Measurements from ENCODE around the gene EPS15. TPM values are rescaled to one million over a fixed set of nuclear protein-coding genes. Genes with fewer than 3 reads are reported as not detected.
A peak's percentile ranks its signal among the peaks of the same experiment; 100 is the strongest.

Gene EPS15
- total RNA-seq, 1 experiment from 2014 or later, result 116 TPM

GRCh38 chr1:51551848-51552296 is 32.8 kb upstream of the EPS15 start:
- H3K27ac ChIP-seq (ENCODE audit: low read length), result no peak overlapping the region
- peak overlapping the region; percentile 48; the same call in 1 of the 2 replicates for H2AFZ ChIP-seq (ENCODE audit: low read length)
- DNase-seq, result no peak
- H3K4me3 ChIP-seq (ENCODE audit: low read length), result no peak overlapping the region
- H3K27me3 ChIP-seq (ENCODE audit: low read length), result no peaks in the 10 kb centered on the region
- no peaks in the 10 kb centered on the region for H4K20me1 ChIP-seq (ENCODE audit: insufficient read depth, low read depth, low read length)
- H3K79me2 ChIP-seq (ENCODE audit: low read length), result no peaks in the 10 kb centered on the region
- H3K4me1 ChIP-seq (ENCODE audit: low read length), result peaks cover 5% of the 10 kb centered on the region; the same call in 1 of the 2 replicates
- no peak overlapping the region for H3K4me2 ChIP-seq (ENCODE audit: low read depth, low read length, poor library complexity, severe bottlenecking)
- H3K9me2 ChIP-seq (replicated peaks; ENCODE audit: insufficient read depth, low read length), result no peaks in the 10 kb centered on the region
- H3K9me3 ChIP-seq (ENCODE audit: low read length), result no peaks in the 10 kb centered on the region
- no peak overlapping the region for H3K9ac ChIP-seq (ENCODE audit: low read length)
- H3K36me3 ChIP-seq (ENCODE audit: insufficient read depth, low read length), result no peaks in the 10 kb centered on the region; the same call in 1 of the 2 replicates

GRCh38 chr1:51551081-51551480 is 32.0 kb upstream of the EPS15 start:
- H3K4me2 ChIP-seq (ENCODE audit: low read depth, low read length, poor library complexity, severe bottlenecking), result no peak overlapping the region
- no peaks in the 10 kb centered on the region for H3K27me3 ChIP-seq (ENCODE audit: low read length)
- peaks cover 5% of the 10 kb centered on the region; the same call in 1 of the 2 replicates for H3K4me1 ChIP-seq (ENCODE audit: low read length)
- no peaks in the 10 kb centered on the region; the same call in 1 of the 2 replicates for H3K36me3 ChIP-seq (ENCODE audit: insufficient read depth, low read length)
- H2AFZ ChIP-seq (ENCODE audit: low read length), result 0 out of 2 replicates have a peak overlapping the region, but pooled peaks have one; percentile 35
- no peaks in the 10 kb centered on the region for H3K9me2 ChIP-seq (replicated peaks; ENCODE audit: insufficient read depth, low read length)
- DNase-seq, result no peak
- no peaks in the 10 kb centered on the region for H4K20me1 ChIP-seq (ENCODE audit: insufficient read depth, low read depth, low read length)
- H3K4me3 ChIP-seq (ENCODE audit: low read length), result no peak overlapping the region
- no peaks in the 10 kb centered on the region for H3K79me2 ChIP-seq (ENCODE audit: low read length)
- no peak overlapping the region for H3K27ac ChIP-seq (ENCODE audit: low read length)
- H3K9ac ChIP-seq (ENCODE audit: low read length), result no peak overlapping the region
- no peaks in the 10 kb centered on the region for H3K9me3 ChIP-seq (ENCODE audit: low read length)

DNA sequence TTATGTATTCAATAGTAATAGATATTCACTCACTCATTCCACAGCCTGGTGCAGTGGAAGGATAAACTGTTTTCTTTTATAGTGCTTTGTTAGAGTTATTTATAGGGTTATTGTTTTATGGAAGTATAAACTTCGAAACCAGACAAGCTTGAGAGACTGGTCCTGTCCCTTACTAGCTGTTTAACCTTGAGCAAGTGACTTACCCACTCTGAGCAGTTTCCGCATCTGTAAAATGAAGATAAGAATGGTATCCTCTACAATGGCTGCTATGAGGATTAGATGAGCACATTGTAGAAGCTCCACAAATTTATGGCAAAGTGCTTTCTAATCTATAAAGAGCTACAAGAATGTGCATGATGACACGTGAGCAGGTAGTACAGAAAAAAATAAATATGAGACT is 30.8 kb upstream of the EPS15 start:
- Histone ChIP-seq H3K9me3 (ENCODE audit: low read length) (no peaks in the 10 kb centered on the region), H3K27me3 (ENCODE audit: low read length) (no peaks in the 10 kb centered on the region), H3K9ac (ENCODE audit: low read length) (no peak overlapping the region), H4K20me1 (ENCODE audit: insufficient read depth, low read depth, low read length) (no peaks in the 10 kb centered on the region), H3K79me2 (ENCODE audit: low read length) (no peaks in the 10 kb centered on the region), H3K36me3 (ENCODE audit: insufficient read depth, low read length) (no peaks in the 10 kb centered on the region; the same call in 1 of the 2 replicates), H3K4me2 (ENCODE audit: low read depth, low read length, poor library complexity, severe bottlenecking) (no peak overlapping the region), H3K4me1 (ENCODE audit: low read length) (peaks cover 5% of the 10 kb centered on the region; the same call in 1 of the 2 replicates), H3K9me2 (replicated peaks; ENCODE audit: insufficient read depth, low read length) (no peaks in the 10 kb centered on the region), H3K4me3 (ENCODE audit: low read length) (no peak overlapping the region), H3K27ac (ENCODE audit: low read length) (no peak overlapping the region), H2AFZ (ENCODE audit: low read length) (no peak overlapping the region)
- no peak for DNase-seq

DNA sequence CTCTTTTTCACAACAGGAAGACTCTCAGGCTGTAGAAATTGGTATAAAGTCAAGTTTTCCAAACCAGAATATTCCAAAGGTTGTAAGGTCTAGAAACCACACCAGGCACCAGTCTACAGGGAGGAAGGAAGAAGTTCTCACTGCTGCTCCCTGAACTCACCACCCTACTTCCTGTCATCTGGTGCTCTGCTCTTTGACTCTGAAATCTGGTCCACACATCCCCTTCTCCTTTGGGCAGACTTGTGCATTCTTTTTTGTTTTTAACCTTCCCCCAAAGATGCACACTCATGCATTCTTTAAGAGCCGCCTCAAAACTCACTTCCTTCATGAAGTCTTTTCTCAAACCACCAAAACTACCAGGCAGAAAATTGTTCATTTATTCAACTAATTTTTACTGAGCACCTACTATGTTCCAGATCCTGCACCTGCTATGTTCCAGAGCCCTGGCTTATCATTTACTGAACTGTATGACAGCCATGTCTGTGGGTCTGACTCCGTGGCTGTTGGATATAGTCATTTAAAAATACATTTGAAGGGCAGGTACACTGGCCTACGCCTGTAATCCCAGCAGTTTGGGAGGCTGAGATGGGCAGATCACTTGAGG is 30.1 kb upstream of the EPS15 start:
- no peak overlapping the region for H3K27ac ChIP-seq (ENCODE audit: low read length)
- H2AFZ ChIP-seq (ENCODE audit: low read length), result no peak overlapping the region; the same call in 1 of the 2 replicates

DNA sequence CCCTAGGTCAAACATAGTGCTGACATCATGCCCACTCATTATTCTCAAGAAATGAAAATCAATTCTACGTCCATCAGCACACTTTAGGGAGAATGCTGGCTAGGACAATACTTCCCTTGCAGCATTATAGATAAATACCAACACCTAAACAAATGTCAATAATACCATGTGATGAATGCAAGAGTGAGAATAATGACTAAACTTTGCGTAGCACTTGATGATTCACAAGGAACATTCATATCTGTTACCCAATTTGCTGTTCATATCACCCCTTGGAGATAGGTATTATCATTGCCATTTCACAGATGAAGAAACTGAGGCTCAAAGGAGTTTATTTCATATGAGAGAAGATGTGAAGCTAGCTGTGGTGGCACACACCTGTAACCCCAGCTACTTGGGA is 24.8 kb upstream of the EPS15 start:
- Histone ChIP-seq H2AFZ (ENCODE audit: low read length) (no peak overlapping the region), H3K4me1 (ENCODE audit: low read length) (peaks cover 9% of the 10 kb centered on the region), H3K79me2 (ENCODE audit: low read length) (no peaks in the 10 kb centered on the region)

More for the DNA sequence above, 30.1 kb upstream of the EPS15 start:
- Histone ChIP-seq H3K4me1 (ENCODE audit: low read length) (peaks cover 5% of the 10 kb centered on the region; the same call in 1 of the 2 replicates), H3K4me3 (ENCODE audit: low read length) (no peak overlapping the region), H4K20me1 (ENCODE audit: insufficient read depth, low read depth, low read length) (no peaks in the 10 kb centered on the region), H3K9ac (ENCODE audit: low read length) (no peak overlapping the region), H3K4me2 (ENCODE audit: low read depth, low read length, poor library complexity, severe bottlenecking) (no peak overlapping the region), H3K9me2 (replicated peaks; ENCODE audit: insufficient read depth, low read length) (no peaks in the 10 kb centered on the region), H3K27me3 (ENCODE audit: low read length) (no peaks in the 10 kb centered on the region), H3K36me3 (ENCODE audit: insufficient read depth, low read length) (no peaks in the 10 kb centered on the region; the same call in 1 of the 2 replicates), H3K79me2 (ENCODE audit: low read length) (no peaks in the 10 kb centered on the region), H3K9me3 (ENCODE audit: low read length) (no peaks in the 10 kb centered on the region)
- no peak for DNase-seq

DNA sequence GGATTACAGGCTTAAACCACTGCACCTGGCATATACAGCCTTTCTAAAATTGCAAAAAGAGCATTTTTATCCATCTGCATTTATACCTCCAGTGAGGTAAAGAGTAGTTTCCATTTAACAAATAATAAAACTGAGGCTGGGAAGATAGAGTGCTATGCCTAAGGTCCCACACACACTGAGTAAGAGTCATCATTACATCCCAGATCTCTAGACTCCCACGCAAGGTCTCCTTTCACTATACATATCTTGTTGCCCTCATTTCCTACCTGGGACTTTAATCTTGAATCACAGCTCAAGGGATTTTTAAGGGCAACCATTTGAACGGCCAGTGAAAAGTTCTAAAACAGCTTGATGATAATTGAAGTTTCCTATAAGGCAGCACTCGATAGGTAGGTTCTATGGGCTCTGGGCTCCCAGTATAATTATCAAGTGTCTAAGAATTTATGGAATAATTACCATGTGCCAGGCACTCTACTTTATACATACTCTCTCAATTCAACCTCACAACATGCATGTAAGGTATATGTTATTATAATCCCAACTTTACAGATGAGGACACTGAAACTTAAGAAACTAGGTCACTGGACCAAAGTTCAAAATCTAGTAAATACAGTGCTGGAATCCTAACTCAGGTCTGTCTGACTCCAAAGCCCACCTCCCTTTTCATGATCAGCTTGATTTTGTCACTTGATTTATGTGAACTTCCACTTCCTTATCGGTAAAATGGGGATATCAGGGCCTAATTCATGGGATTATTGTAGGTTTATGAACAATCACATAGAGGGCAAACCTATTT is 23.3 kb upstream of the EPS15 start:
- no peak overlapping the region for H3K4me2 ChIP-seq (ENCODE audit: low read depth, low read length, poor library complexity, severe bottlenecking)
- no peak for DNase-seq
- H3K9ac ChIP-seq (ENCODE audit: low read length), result no peak overlapping the region
- no peaks in the 10 kb centered on the region for H3K27me3 ChIP-seq (ENCODE audit: low read length)
- no peaks in the 10 kb centered on the region for H3K36me3 ChIP-seq (ENCODE audit: insufficient read depth, low read length)
- H3K27ac ChIP-seq (ENCODE audit: low read length), result no peak overlapping the region
- H3K9me2 ChIP-seq (replicated peaks; ENCODE audit: insufficient read depth, low read length), result no peaks in the 10 kb centered on the region
- H3K4me1 ChIP-seq (ENCODE audit: low read length), result peaks cover 15% of the 10 kb centered on the region
- no peaks in the 10 kb centered on the region for H3K9me3 ChIP-seq (ENCODE audit: low read length)
- H3K79me2 ChIP-seq (ENCODE audit: low read length), result no peaks in the 10 kb centered on the region
- H3K4me3 ChIP-seq (ENCODE audit: low read length), result no peak overlapping the region
- H2AFZ ChIP-seq (ENCODE audit: low read length), result peak overlapping the region; percentile 5; the same call in 1 of the 2 replicates
- H4K20me1 ChIP-seq (ENCODE audit: insufficient read depth, low read depth, low read length), result no peaks in the 10 kb centered on the region

More for the DNA sequence above, 24.8 kb upstream of the EPS15 start:
- DNase-seq, result no peak
- no peaks in the 10 kb centered on the region for H3K36me3 ChIP-seq (ENCODE audit: insufficient read depth, low read length)
- no peaks in the 10 kb centered on the region for H3K9me2 ChIP-seq (replicated peaks; ENCODE audit: insufficient read depth, low read length)
- no peaks in the 10 kb centered on the region for H3K9me3 ChIP-seq (ENCODE audit: low read length)
- no peaks in the 10 kb centered on the region for H4K20me1 ChIP-seq (ENCODE audit: insufficient read depth, low read depth, low read length)
- no peak overlapping the region for H3K27ac ChIP-seq (ENCODE audit: low read length)
- H3K4me3 ChIP-seq (ENCODE audit: low read length), result no peak overlapping the region
- no peak overlapping the region for H3K4me2 ChIP-seq (ENCODE audit: low read depth, low read length, poor library complexity, severe bottlenecking)
- no peak overlapping the region for H3K9ac ChIP-seq (ENCODE audit: low read length)
- H3K27me3 ChIP-seq (ENCODE audit: low read length), result no peaks in the 10 kb centered on the region

DNA sequence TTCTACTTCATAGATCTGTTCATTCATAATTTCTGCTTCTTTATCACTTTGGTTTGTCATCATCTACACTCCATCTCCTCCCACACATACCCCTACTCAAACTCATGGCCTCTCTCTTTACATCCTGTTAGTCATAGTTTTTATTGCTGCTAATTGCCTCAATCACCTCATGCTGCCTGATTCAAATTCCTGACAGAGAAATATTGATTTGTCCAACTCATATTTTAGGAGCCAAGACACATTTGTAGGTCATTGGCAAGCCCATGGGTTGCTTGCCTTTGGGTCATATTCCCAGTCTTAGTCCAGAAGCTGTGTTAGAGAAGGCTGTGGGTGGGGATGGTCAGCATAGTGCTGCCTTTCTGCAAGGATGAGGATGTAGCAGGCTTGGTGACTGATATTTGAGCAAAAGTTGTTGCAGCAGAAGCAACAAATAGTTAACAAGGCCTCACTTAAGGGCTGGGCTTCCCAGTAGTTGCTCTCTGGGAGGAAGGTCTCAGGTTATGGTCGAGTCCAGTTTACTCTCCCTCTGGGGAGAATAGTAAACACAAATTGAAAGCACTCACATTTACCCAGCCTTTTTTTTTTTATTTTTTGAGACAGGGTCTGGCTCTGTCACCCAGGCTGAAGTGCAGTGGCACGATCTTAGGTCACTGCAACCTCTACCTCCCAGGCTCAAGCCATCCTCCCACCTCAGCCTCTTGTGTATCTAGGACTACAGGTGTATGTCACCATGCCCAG is 22.4 kb upstream of the EPS15 start:
- Histone ChIP-seq H3K9me2 (replicated peaks; ENCODE audit: insufficient read depth, low read length) (no peaks in the 10 kb centered on the region), H3K4me3 (ENCODE audit: low read length) (no peak overlapping the region), H2AFZ (ENCODE audit: low read length) (peak overlapping the region; percentile 17; the same call in 1 of the 2 replicates), H3K79me2 (ENCODE audit: low read length) (no peaks in the 10 kb centered on the region), H3K36me3 (ENCODE audit: insufficient read depth, low read length) (no peaks in the 10 kb centered on the region), H3K9ac (ENCODE audit: low read length) (no peak overlapping the region), H3K4me2 (ENCODE audit: low read depth, low read length, poor library complexity, severe bottlenecking) (no peak overlapping the region), H3K9me3 (ENCODE audit: low read length) (no peaks in the 10 kb centered on the region), H3K27ac (ENCODE audit: low read length) (no peak overlapping the region), H3K4me1 (ENCODE audit: low read length) (peaks cover 15% of the 10 kb centered on the region), H4K20me1 (ENCODE audit: insufficient read depth, low read depth, low read length) (no peaks in the 10 kb centered on the region), H3K27me3 (ENCODE audit: low read length) (no peaks in the 10 kb centered on the region)
- DNase-seq, result no peak

DNA sequence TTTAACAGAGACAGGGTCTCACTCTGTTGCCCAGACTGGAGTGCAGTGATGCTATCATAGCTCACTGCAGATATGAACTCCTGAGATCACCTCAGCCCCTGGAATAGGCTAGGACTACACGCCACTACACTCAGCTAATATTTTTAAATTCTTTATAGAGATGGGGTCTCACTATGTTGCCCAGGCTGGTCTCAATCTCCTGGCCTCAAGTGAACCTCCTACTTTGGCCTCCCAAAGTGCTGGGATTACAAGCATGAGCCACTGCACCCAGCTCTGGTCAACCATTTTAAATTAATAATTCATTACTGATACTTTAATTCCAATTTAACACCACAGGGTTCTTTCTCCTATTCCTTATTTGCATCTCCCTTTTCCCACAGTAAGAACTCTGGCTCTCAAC is 18.5 kb upstream of the EPS15 start:
- no peaks in the 10 kb centered on the region for H4K20me1 ChIP-seq (ENCODE audit: insufficient read depth, low read depth, low read length)
- no peak overlapping the region for H2AFZ ChIP-seq (ENCODE audit: low read length)
- no peak overlapping the region for H3K4me2 ChIP-seq (ENCODE audit: low read depth, low read length, poor library complexity, severe bottlenecking)
- no peak overlapping the region for H3K27ac ChIP-seq (ENCODE audit: low read length)
- H3K27me3 ChIP-seq (ENCODE audit: low read length), result no peaks in the 10 kb centered on the region
- peaks cover 22% of the 10 kb centered on the region for H3K4me1 ChIP-seq (ENCODE audit: low read length)
- no peaks in the 10 kb centered on the region for H3K36me3 ChIP-seq (ENCODE audit: insufficient read depth, low read length)
- no peak overlapping the region for H3K9ac ChIP-seq (ENCODE audit: low read length)
- no peak for DNase-seq
- H3K9me3 ChIP-seq (ENCODE audit: low read length), result no peaks in the 10 kb centered on the region
- H3K9me2 ChIP-seq (replicated peaks; ENCODE audit: insufficient read depth, low read length), result no peaks in the 10 kb centered on the region
- H3K79me2 ChIP-seq (ENCODE audit: low read length), result no peaks in the 10 kb centered on the region
- no peak overlapping the region for H3K4me3 ChIP-seq (ENCODE audit: low read length)
